IMR-90 (cell line): ENCODE data around the gene GNAZ. TPM values are rescaled to one million over a fixed set of nuclear protein-coding genes. Genes with fewer than 3 reads are reported as not detected.

Experiments used
- ATAC-seq: fragments of 200-7000 bp; cut with Tn5 transposase; 2 replicates; pipeline ENCODE4 v1.9.1; 2020; ENCODE audit warnings: low read depth, mild to moderate bottlenecking, moderate library complexity
- BruUV-seq: library from RNA; stranded (reverse); fragments of 400-500 nt; replicated peaks from 2 replicates; lab custom pipeline; 2021; lab: Mats Ljungman, UMichigan
- CTCF ChIA-PET: fragments of 300-600 bp; formaldehyde crosslinking; extraction: SDS; loops from one replicate; lab custom pipeline; 2021; ENCODE audit warnings: antibody characterized with exemption; lab: Yijun Ruan, JAX
- POLR2A ChIA-PET: fragments of 300-600 bp; sonication (Branson Sonifier 250); formaldehyde crosslinking; loops from one replicate; lab custom pipeline; 2022; ENCODE audit warnings: antibody characterized with exemption; ENCODE audit not compliant: unreplicated experiment; lab: Charles Lee
- DNase-seq: peaks from one replicate; pipeline ENCODE4 v3.0.0; 2013
- H2AFZ ChIP-seq: replicated peaks from 2 replicates; pipeline ENCODE3; 2013; ENCODE audit warnings: low read length, mild to moderate bottlenecking; ENCODE audit not compliant: poor library complexity
- H2AK5ac ChIP-seq: 2 replicates; pipeline ENCODE4 v1.6.1; 2013; ENCODE audit warnings: low read depth, low read length, inconsistent platforms
- H2AK9ac ChIP-seq: replicated peaks from 2 replicates; pipeline ENCODE3; 2013; ENCODE audit warnings: mild to moderate bottlenecking, low read depth, low read length, moderate library complexity; ENCODE audit not compliant: poor library complexity
- H2BK120ac ChIP-seq: 2 replicates; pipeline ENCODE4 v1.6.1; 2013; ENCODE audit warnings: low read depth, low read length, inconsistent platforms
- H2BK15ac ChIP-seq: 3 replicates; pipeline ENCODE4 v1.6.1; 2013; ENCODE audit warnings: low read depth, low read length, inconsistent platforms
- H2BK20ac ChIP-seq: 2 replicates; pipeline ENCODE4 v1.6.1; 2013; ENCODE audit warnings: low read depth, mild to moderate bottlenecking, inconsistent platforms, low read length, moderate library complexity
- H2BK5ac ChIP-seq: 2 replicates; pipeline ENCODE4 v1.6.1; 2013; ENCODE audit warnings: mild to moderate bottlenecking, low read depth, low read length, inconsistent platforms; ENCODE audit not compliant: poor library complexity, severe bottlenecking
- H3K14ac ChIP-seq: replicated peaks from 2 replicates; pipeline ENCODE4 v1.6.1; 2013; ENCODE audit warnings: low read depth, low read length, inconsistent platforms
- H3K18ac ChIP-seq: 2 replicates; pipeline ENCODE4 v1.6.1; 2013; ENCODE audit warnings: low read depth, low read length, control low read depth
- H3K23ac ChIP-seq: 2 replicates; pipeline ENCODE4 v1.6.1; 2013; ENCODE audit warnings: low read depth, low read length, inconsistent platforms
- H3K27ac ChIP-seq: 2 replicates; pipeline ENCODE4 v1.5.1; 2013; ENCODE audit warnings: mild to moderate bottlenecking, control low read depth, low read length; ENCODE audit not compliant: insufficient read depth
- H3K27me3 ChIP-seq: 2 replicates; pipeline ENCODE4 v1.6.1; 2013; ENCODE audit warnings: low read length; ENCODE audit not compliant: control insufficient read depth, insufficient read depth
- H3K36me3 ChIP-seq: 2 replicates; pipeline ENCODE4 v1.6.1; 2013; ENCODE audit warnings: low read length, mixed read lengths; ENCODE audit not compliant: control insufficient read depth, insufficient read depth
- H3K4ac ChIP-seq: 2 replicates; pipeline ENCODE4 v1.6.1; 2013; ENCODE audit warnings: low read depth, low read length, inconsistent platforms
- H3K4me1 ChIP-seq: 2 replicates; pipeline ENCODE4 v1.6.1; 2013; ENCODE audit warnings: low read length, mixed read lengths; ENCODE audit not compliant: control insufficient read depth, insufficient read depth
- H3K4me2 ChIP-seq: 2 replicates; pipeline ENCODE4 v1.6.1; 2013; ENCODE audit warnings: low read depth, mild to moderate bottlenecking, control low read depth, low read length, moderate library complexity
- H3K4me3 ChIP-seq: 2 replicates; pipeline ENCODE4 v1.5.1; 2013; ENCODE audit warnings: low read depth, mild to moderate bottlenecking, control low read depth, low read length, moderate library complexity; ENCODE audit not compliant: insufficient read depth
- H3K56ac ChIP-seq: 2 replicates; pipeline ENCODE4 v1.6.1; 2013; ENCODE audit warnings: low read length, inconsistent platforms; ENCODE audit not compliant: insufficient read depth; ENCODE audit errors: extremely low read depth
- H3K79me1 ChIP-seq, 2 experiments: 2 replicates each; pipeline ENCODE4 v1.6.1; 2013; ENCODE audit warnings: low read length in 2 of 2, inconsistent platforms in 1 of 2, low read depth in 1 of 2
- H3K9ac ChIP-seq: 2 replicates; pipeline ENCODE4 v1.6.1; 2013; ENCODE audit warnings: low read depth, low read length, control low read depth
- H3K9me1 ChIP-seq: 2 replicates; pipeline ENCODE4 v1.6.1; 2013; ENCODE audit warnings: low read length, inconsistent platforms; ENCODE audit not compliant: insufficient read depth
- H3K9me3 ChIP-seq: 2 replicates; pipeline ENCODE4 v1.6.1; 2013; ENCODE audit warnings: low read length; ENCODE audit not compliant: control insufficient read depth, insufficient read depth
- H4K20me1 ChIP-seq: 2 replicates; pipeline ENCODE4 v1.6.1; 2013; ENCODE audit warnings: low read length, inconsistent platforms; ENCODE audit not compliant: insufficient read depth
- H4K5ac ChIP-seq: 2 replicates; pipeline ENCODE4 v1.6.1; 2013; ENCODE audit warnings: mild to moderate bottlenecking, low read depth, low read length, control low read depth
- H4K8ac ChIP-seq, 2 experiments: 2 replicates each; pipeline ENCODE4 v1.6.1; 2013; ENCODE audit warnings: low read depth in 2 of 2, low read length in 2 of 2, control low read depth in 1 of 2, inconsistent platforms in 1 of 2
- H4K91ac ChIP-seq: 2 replicates; pipeline ENCODE4 v1.6.1; 2013; ENCODE audit warnings: low read depth, low read length, inconsistent platforms; ENCODE audit not compliant: insufficient read depth
- BHLHE40 ChIP-seq: fragments of 150-350 bp; IDR thresholded peaks from 2 replicates; pipeline ENCODE4 v1.6.1; 2016; ENCODE audit warnings: mild to moderate bottlenecking, low read depth, low read length
- CEBPB ChIP-seq: IDR thresholded peaks from 2 replicates; pipeline ENCODE4 v1.6.1; 2012; ENCODE audit warnings: low read depth, low read length, improper control_type of control experiment
- CHD1 ChIP-seq: IDR thresholded peaks from 2 replicates; pipeline ENCODE4 v1.6.1; 2012; ENCODE audit warnings: low read depth, low read length, improper control_type of control experiment
- FOS ChIP-seq: fragments of 150-350 bp; IDR thresholded peaks from 2 replicates; pipeline ENCODE4 v1.6.1; 2016; ENCODE audit warnings: low read depth, low read length
- MAFK ChIP-seq: IDR thresholded peaks from 2 replicates; pipeline ENCODE4 v1.6.1; 2012; ENCODE audit warnings: low read depth, low read length, improper control_type of control experiment
- MAZ ChIP-seq: IDR thresholded peaks from 2 replicates; pipeline ENCODE4 v1.6.1; 2012; ENCODE audit warnings: low read depth, mild to moderate bottlenecking, low read length, improper control_type of control experiment, moderate library complexity, borderline replicate concordance
- MXI1 ChIP-seq: IDR thresholded peaks from 2 replicates; pipeline ENCODE4 v1.6.1; 2012; ENCODE audit warnings: low read depth, mild to moderate bottlenecking, low read length, moderate library complexity, borderline replicate concordance
- NFE2L2 ChIP-seq: fragments of 150-350 bp; IDR thresholded peaks from 2 replicates; pipeline ENCODE4 v1.6.1; 2016; ENCODE audit warnings: low read depth, mild to moderate bottlenecking, low read length
- POLR2A ChIP-seq: IDR thresholded peaks from 2 replicates; pipeline ENCODE4 v1.6.1; 2012; ENCODE audit warnings: mild to moderate bottlenecking, low read depth, low read length
- RAD21 ChIP-seq: IDR thresholded peaks from 2 replicates; pipeline ENCODE4 v1.6.1; 2012; ENCODE audit warnings: low read length, improper control_type of control experiment
- RCOR1 ChIP-seq: IDR thresholded peaks from 2 replicates; pipeline ENCODE4 v1.6.1; 2012; ENCODE audit warnings: mild to moderate bottlenecking, low read length, improper control_type of control experiment; ENCODE audit not compliant: insufficient replicate concordance
- RFX5 ChIP-seq: IDR thresholded peaks from 2 replicates; pipeline ENCODE4 v1.8.0; 2012; ENCODE audit warnings: low read depth, mild to moderate bottlenecking, low read length, moderate library complexity
- SMC3 ChIP-seq: fragments of 150-350 bp; IDR thresholded peaks from 2 replicates; pipeline ENCODE4 v1.6.1; 2016; ENCODE audit warnings: low read depth, mild to moderate bottlenecking, antibody characterized with exemption, low read length, moderate library complexity
- WGBS, 2 experiments: methylation state at CpG; one replicate each; pipeline versions ENCODE4 v1.1.5 to v1.1.7; 2013; ENCODE audit warnings: missing lambda C conversion rate in 2 of 2; ENCODE audit not compliant: insufficient read length in 1 of 2; ENCODE audit errors: extremely low coverage in 2 of 2; 5-methylcytosine and 5-hydroxymethylcytosine counted together
- dilution Hi-C: fragments of 300-500 bp; cut with HindIII; formaldehyde crosslinking; loops from one replicate; pipeline ENCODE4 v1.14.3; 2018; ENCODE audit warnings: low sequenced_read_pairs; ENCODE audit not compliant: unreplicated experiment
- in situ Hi-C: fragments of 300-500 bp; cut with MboI; formaldehyde crosslinking; loops from 3 replicates; pipeline ENCODE4 v1.14.3; 2019; ENCODE audit warnings: low sequenced_read_pairs, inconsistent platforms, mixed read lengths
- intact Hi-C: fragments of 100-400 bp; cut with micrococcal nuclease; formaldehyde crosslinking; loops from 2 replicates; pipeline ENCODE4 v1.10.0; 2022
- polyA plus RNA-seq, 3 experiments: library from polyadenylated mRNA; depleted of rRNA; stranded (reverse); fragments of >200 nt; gene quantifications; 2 replicates each; pipeline ENCODE4 v1.2.3, GENCODE V29; 2012; ENCODE audit warnings: low replicate concordance in 1 of 3
- total RNA-seq: library from RNA; depleted of rRNA; stranded (reverse); fragments of >200 nt; gene quantifications from 2 replicates; pipeline ENCODE4 v1.2.3, GENCODE V29; 2012
- TF ChIP-seq, protein P1 (sequence below): conservative IDR thresholded peaks from 2 replicates; pipeline ENCODE4 v1.5.1; 2012; ENCODE audit warnings: mild to moderate bottlenecking, low read depth, low read length, improper control_type of control experiment
- TF ChIP-seq, protein P2 (sequence below): fragments of 150-350 bp; IDR thresholded peaks from 2 replicates; pipeline ENCODE4 v1.6.1; 2017; ENCODE audit warnings: mild to moderate bottlenecking, antibody characterized with exemption, low read length, low read depth
- TF ChIP-seq, protein P3 (sequence below): fragments of 150-350 bp; IDR thresholded peaks from 2 replicates; pipeline ENCODE4 v1.6.1; 2016; ENCODE audit warnings: low read depth, mild to moderate bottlenecking, low read length, moderate library complexity, borderline replicate concordance

GNAZ gene
- total and polyA plus RNA-seq, 2 of the 4 experiments (the other 2 are of a cell fraction), result 1.5 to 2.5 TPM

DNA sequence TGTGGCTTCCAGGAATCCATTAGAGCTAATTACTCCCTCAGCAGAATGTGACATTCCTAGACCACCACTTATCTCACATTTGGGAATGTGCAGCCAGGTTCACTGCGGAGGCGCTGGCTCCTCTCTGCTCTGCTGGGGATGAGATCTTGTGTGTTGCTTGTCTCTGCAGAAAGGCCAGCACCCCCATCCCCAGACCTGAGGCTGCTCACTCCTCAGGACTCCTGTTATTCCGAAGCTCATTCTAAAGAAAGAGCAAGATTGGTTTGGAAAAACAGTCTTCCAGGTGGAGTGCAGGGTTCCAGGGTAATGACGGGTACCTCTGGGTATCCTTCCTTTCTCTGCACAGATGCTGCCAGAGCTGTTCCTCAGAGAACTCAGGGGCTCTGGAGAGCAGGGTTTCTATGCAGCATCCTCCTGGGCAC lies 50.7 kb downstream of the GNAZ start:
- ChIA-PET POLR2A (no interaction called here), CTCF (no interaction called here)
- Histone ChIP-seq H3K4me1 (no peaks in the 10 kb centered on the region), H2BK5ac (no peak overlapping the region), H3K79me1 (no peaks in the 10 kb centered on the region), H2BK15ac (no peak overlapping the region), H2AK9ac (no peak overlapping the region), H3K4ac (no peak overlapping the region), H3K9me1 (no peaks in the 10 kb centered on the region), H3K14ac (no peak overlapping the region), H3K27me3 (no peaks in the 10 kb centered on the region; the same call in 1 of the 2 replicates), H2BK20ac (no peak overlapping the region), H3K56ac (no peak overlapping the region), H3K23ac (no peak overlapping the region), H3K9me3 (no peaks in the 10 kb centered on the region), H3K4me2 (no peak overlapping the region), H3K9ac (no peak overlapping the region), H3K36me3 (no peaks in the 10 kb centered on the region), H3K18ac (no peak overlapping the region), H3K4me3 (no peak overlapping the region), H2BK120ac (no peak overlapping the region), H4K91ac (no peak overlapping the region), H2AFZ (no peak overlapping the region), H3K27ac (no peak overlapping the region), H2AK5ac (no peak overlapping the region), H4K8ac (no peak overlapping the region), H4K5ac (no peak overlapping the region), H4K20me1 (no peaks in the 10 kb centered on the region)
- WGBS, 2 experiments, result 71% methylated on average over 1 of the region's 4 CpGs; no CpG with 5 or more reads in 1 of the 2 experiments
- intact Hi-C loops, result no loop called here
- in situ Hi-C loops, result loop anchor here (10.0 kb wide), 1 partner anchor 266 kb away; no protein-coding TSS in a partner anchor
- DNase-seq (no peak), ATAC-seq (no peak)
- dilution Hi-C loops, result no loop called here
- no TSS peak for BruUV-seq
- TF ChIP-seq RAD21 (no peak), RFX5 (no peak), MAZ (no peak), MAFK (no peak), FOS (no peak), RCOR1 (no peak), CHD1 (no peak), POLR2A (no peak), MXI1 (no peak), BHLHE40 (no peak), CEBPB (no peak), SMC3 (no peak), NFE2L2 (no peak)
- TF ChIP-seq, protein P1, sequence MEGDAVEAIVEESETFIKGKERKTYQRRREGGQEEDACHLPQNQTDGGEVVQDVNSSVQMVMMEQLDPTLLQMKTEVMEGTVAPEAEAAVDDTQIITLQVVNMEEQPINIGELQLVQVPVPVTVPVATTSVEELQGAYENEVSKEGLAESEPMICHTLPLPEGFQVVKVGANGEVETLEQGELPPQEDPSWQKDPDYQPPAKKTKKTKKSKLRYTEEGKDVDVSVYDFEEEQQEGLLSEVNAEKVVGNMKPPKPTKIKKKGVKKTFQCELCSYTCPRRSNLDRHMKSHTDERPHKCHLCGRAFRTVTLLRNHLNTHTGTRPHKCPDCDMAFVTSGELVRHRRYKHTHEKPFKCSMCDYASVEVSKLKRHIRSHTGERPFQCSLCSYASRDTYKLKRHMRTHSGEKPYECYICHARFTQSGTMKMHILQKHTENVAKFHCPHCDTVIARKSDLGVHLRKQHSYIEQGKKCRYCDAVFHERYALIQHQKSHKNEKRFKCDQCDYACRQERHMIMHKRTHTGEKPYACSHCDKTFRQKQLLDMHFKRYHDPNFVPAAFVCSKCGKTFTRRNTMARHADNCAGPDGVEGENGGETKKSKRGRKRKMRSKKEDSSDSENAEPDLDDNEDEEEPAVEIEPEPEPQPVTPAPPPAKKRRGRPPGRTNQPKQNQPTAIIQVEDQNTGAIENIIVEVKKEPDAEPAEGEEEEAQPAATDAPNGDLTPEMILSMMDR, result no peak
- TF ChIP-seq, protein P2, sequence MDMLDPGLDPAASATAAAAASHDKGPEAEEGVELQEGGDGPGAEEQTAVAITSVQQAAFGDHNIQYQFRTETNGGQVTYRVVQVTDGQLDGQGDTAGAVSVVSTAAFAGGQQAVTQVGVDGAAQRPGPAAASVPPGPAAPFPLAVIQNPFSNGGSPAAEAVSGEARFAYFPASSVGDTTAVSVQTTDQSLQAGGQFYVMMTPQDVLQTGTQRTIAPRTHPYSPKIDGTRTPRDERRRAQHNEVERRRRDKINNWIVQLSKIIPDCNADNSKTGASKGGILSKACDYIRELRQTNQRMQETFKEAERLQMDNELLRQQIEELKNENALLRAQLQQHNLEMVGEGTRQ, result no peak
- TF ChIP-seq, protein P3, sequence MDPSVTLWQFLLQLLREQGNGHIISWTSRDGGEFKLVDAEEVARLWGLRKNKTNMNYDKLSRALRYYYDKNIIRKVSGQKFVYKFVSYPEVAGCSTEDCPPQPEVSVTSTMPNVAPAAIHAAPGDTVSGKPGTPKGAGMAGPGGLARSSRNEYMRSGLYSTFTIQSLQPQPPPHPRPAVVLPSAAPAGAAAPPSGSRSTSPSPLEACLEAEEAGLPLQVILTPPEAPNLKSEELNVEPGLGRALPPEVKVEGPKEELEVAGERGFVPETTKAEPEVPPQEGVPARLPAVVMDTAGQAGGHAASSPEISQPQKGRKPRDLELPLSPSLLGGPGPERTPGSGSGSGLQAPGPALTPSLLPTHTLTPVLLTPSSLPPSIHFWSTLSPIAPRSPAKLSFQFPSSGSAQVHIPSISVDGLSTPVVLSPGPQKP, result no peak
